HEK293 (cell line): ENCODE data around the gene ADAMTS9.

ENCODE experiments used
- CTCF ChIA-PET: fragments of 350-600 bp; formaldehyde crosslinking; extraction: SDS; loops from one replicate; lab custom pipeline; 2021; ENCODE audit warnings: antibody characterized with exemption; lab: Yijun Ruan, JAX
- POLR2A ChIA-PET: fragments of 300-600 bp; formaldehyde crosslinking; extraction: SDS; loops from one replicate; lab custom pipeline; 2020; ENCODE audit warnings: antibody characterized with exemption, inconsistent platforms; lab: Yijun Ruan, JAX
- H3K27ac ChIP-seq: fragments of 200-500 bp; sonication (Bioruptor generic); 2 replicates; pipeline ENCODE4 v1.5.1; 2014; ENCODE audit warnings: low read depth, low read length, control low read depth, inconsistent platforms; ENCODE audit errors: extremely low read depth
- H3K36me3 ChIP-seq, 2 experiments: fragments of 200-500 bp in 1 of 2; sonication (Bioruptor generic) in 1 of 2; 1 replicate in 1 of 2; 2 replicates in 1 of 2; pipeline ENCODE4 v1.5.1; 2014 to 2017; ENCODE audit warnings: inconsistent platforms in 2 of 2, low read length in 2 of 2; ENCODE audit not compliant: control insufficient read depth in 2 of 2, insufficient read depth in 1 of 2
- H3K4me1 ChIP-seq: fragments of 200-500 bp; sonication (Bioruptor generic); 2 replicates; pipeline ENCODE4 v1.5.1; 2014; ENCODE audit warnings: mild to moderate bottlenecking, low read length, inconsistent platforms; ENCODE audit not compliant: control insufficient read depth, insufficient read depth
- H3K4me3 ChIP-seq: 2 replicates; pipeline ENCODE4 v1.5.1; 2011; ENCODE audit warnings: low read depth, mild to moderate bottlenecking, control low read depth, low read length, moderate library complexity
- H3K9me3 ChIP-seq: fragments of 200-500 bp; sonication (Bioruptor generic); 2 replicates; pipeline ENCODE4 v1.5.1; 2014; ENCODE audit warnings: low read depth, low read length, inconsistent platforms; ENCODE audit not compliant: control insufficient read depth, insufficient read depth
- BCL6B ChIP-seq: fragments of 450-650 bp; formaldehyde crosslinking; IDR thresholded peaks from 2 replicates; pipeline ENCODE4 v1.5.1; 2017; ENCODE audit warnings: missing biosample characterization, missing genetic modification characterization
- ELK4 ChIP-seq: IDR thresholded peaks from 2 replicates; pipeline ENCODE4 v1.6.1; 2011; ENCODE audit warnings: mild to moderate bottlenecking, low read depth, low read length, borderline replicate concordance
- GLI2 ChIP-seq: fragments of 450-650 bp; formaldehyde crosslinking; IDR thresholded peaks from 2 replicates; pipeline ENCODE4; 2017; ENCODE audit warnings: missing biosample characterization, missing genetic modification characterization, low read depth, borderline replicate concordance
- HIC1 ChIP-seq: fragments of 450-650 bp; formaldehyde crosslinking; IDR thresholded peaks from 2 replicates; pipeline ENCODE4 v1.5.1; 2016; ENCODE audit warnings: missing biosample characterization, missing genetic modification characterization
- HOXC10 ChIP-seq: sonication (generic); formaldehyde crosslinking; IDR thresholded peaks from 2 replicates; pipeline ENCODE4 v1.8.1; 2023; ENCODE audit warnings: mild to moderate bottlenecking, missing genetic modification reagents
- PRDM1 ChIP-seq: fragments of 450-650 bp; formaldehyde crosslinking; IDR thresholded peaks from 2 replicates; pipeline ENCODE4; 2016; ENCODE audit warnings: missing biosample characterization, missing genetic modification characterization
- REST ChIP-seq: fragments of 450-650 bp; formaldehyde crosslinking; IDR thresholded peaks from 2 replicates; pipeline ENCODE4 v1.5.1; 2016; ENCODE audit warnings: missing biosample characterization, missing genetic modification characterization
- SCRT2 ChIP-seq: fragments of 450-650 bp; formaldehyde crosslinking; IDR thresholded peaks from 2 replicates; pipeline ENCODE4 v1.5.1; 2016; ENCODE audit warnings: missing biosample characterization, missing genetic modification characterization
- SETDB1 ChIP-seq: IDR thresholded peaks from one replicate; pipeline ENCODE4 v1.6.1; 2017; ENCODE audit warnings: mild to moderate bottlenecking, low read length, moderate library complexity, mixed read lengths; ENCODE audit not compliant: insufficient read length
- ZBTB1 ChIP-seq: fragments of 450-650 bp; formaldehyde crosslinking; IDR thresholded peaks from 2 replicates; pipeline ENCODE4 v1.5.1; 2016; ENCODE audit warnings: missing biosample characterization, missing genetic modification characterization
- ZFP3 ChIP-seq: fragments of 450-650 bp; formaldehyde crosslinking; IDR thresholded peaks from 2 replicates; pipeline ENCODE4 v1.5.1; 2016; ENCODE audit warnings: low read depth, missing biosample characterization, missing genetic modification characterization
- ZNF121 ChIP-seq: fragments of 450-650 bp; formaldehyde crosslinking; IDR thresholded peaks from 2 replicates; pipeline ENCODE4 v1.5.1; 2016; ENCODE audit warnings: missing biosample characterization, missing genetic modification characterization
- ZNF138 ChIP-seq: fragments of 450-650 bp; formaldehyde crosslinking; IDR thresholded peaks from 2 replicates; pipeline ENCODE4 v1.5.1; 2016; ENCODE audit warnings: missing biosample characterization, missing genetic modification characterization, borderline replicate concordance
- ZNF140 ChIP-seq: fragments of 450-650 bp; formaldehyde crosslinking; IDR thresholded peaks from 2 replicates; pipeline ENCODE4 v1.5.1; 2016; ENCODE audit warnings: missing biosample characterization, missing genetic modification characterization
- ZNF157 ChIP-seq: fragments of 450-650 bp; formaldehyde crosslinking; IDR thresholded peaks from 2 replicates; pipeline ENCODE4 v1.5.1; 2016; ENCODE audit warnings: missing biosample characterization, missing genetic modification characterization
- ZNF16 ChIP-seq: fragments of 450-650 bp; formaldehyde crosslinking; IDR thresholded peaks from 2 replicates; pipeline ENCODE4 v1.5.1; 2016; ENCODE audit warnings: low read depth, missing biosample characterization, missing genetic modification characterization
- ZNF341 ChIP-seq: fragments of 450-650 bp; formaldehyde crosslinking; IDR thresholded peaks from 2 replicates; pipeline ENCODE4; 2016; ENCODE audit warnings: low read depth, missing biosample characterization, missing genetic modification characterization
- ZNF426 ChIP-seq: fragments of 450-650 bp; formaldehyde crosslinking; IDR thresholded peaks from 2 replicates; pipeline ENCODE4 v1.5.1; 2017; ENCODE audit warnings: missing biosample characterization, missing genetic modification characterization, mild to moderate bottlenecking, inconsistent platforms, moderate library complexity
- ZNF571 ChIP-seq: fragments of 450-650 bp; formaldehyde crosslinking; IDR thresholded peaks from 2 replicates; pipeline ENCODE4 v1.5.0; 2017; ENCODE audit warnings: missing biosample characterization, missing genetic modification characterization
- ZNF701 ChIP-seq: fragments of 450-650 bp; formaldehyde crosslinking; IDR thresholded peaks from 2 replicates; pipeline ENCODE4 v1.5.1; 2016; ENCODE audit warnings: missing biosample characterization, missing genetic modification characterization
- ZNF747 ChIP-seq: fragments of 450-650 bp; formaldehyde crosslinking; IDR thresholded peaks from 2 replicates; pipeline ENCODE4 v1.5.1; 2016; ENCODE audit warnings: missing biosample characterization, missing genetic modification characterization
- ZNF776 ChIP-seq: fragments of 450-650 bp; formaldehyde crosslinking; IDR thresholded peaks from 2 replicates; pipeline ENCODE4 v1.5.0; 2017; ENCODE audit warnings: missing biosample characterization, missing genetic modification characterization, borderline replicate concordance

ADAMTS9 gene

GRCh38 chr3:64631951-64632350 is 55.8 kb downstream of the ADAMTS9 start:
- Histone ChIP-seq H3K27ac (no peak overlapping the region), H3K4me1 (no peaks in the 10 kb centered on the region), H3K9me3 (no peaks in the 10 kb centered on the region), H3K36me3 (no peaks in the 10 kb centered on the region)
- ChIA-PET POLR2A (no interaction called here), CTCF (no interaction called here)
- TF ChIP-seq REST (tag by site-specific recombination) (no peak), ZNF157 (no peak), HOXC10 (no peak), ZNF138 (no peak), ZNF776 (tag by site-specific recombination) (no peak), ZNF701 (tag by site-specific recombination) (no peak), ZBTB1 (no peak), GLI2 (tag by site-specific recombination) (no peak), ZNF121 (tag by site-specific recombination) (no peak)
- TF ChIP-seq, all 188 proteins: peak for 0
- no peak overlapping the region for H3K4me3 ChIP-seq

- H3K27ac ChIP-seq = no peak overlapping the region
- TF ChIP-seq ZNF140 (tag by site-specific recombination) (no peak), ZNF571 (tag by site-specific recombination) (no peak), ZNF747 (tag by site-specific recombination) (no peak), SCRT2 (tag by site-specific recombination) (peak; percentile 83), HIC1 (tag by site-specific recombination) (no peak), ZNF426 (tag by site-specific recombination) (no peak)
- CTCF ChIA-PET = interaction anchor here (0.6 kb wide), 1 partner anchor 9 kb away, joined by 3 read pairs; no protein-coding TSS in a partner anchor
- no peak overlapping the region for H3K4me3 ChIP-seq
- no peaks in the 10 kb centered on the region for H3K9me3 ChIP-seq
- POLR2A ChIA-PET = no interaction called here
- H3K4me1 ChIP-seq = no peaks in the 10 kb centered on the region
- H3K36me3 ChIP-seq = no peaks in the 10 kb centered on the region
Measured at GRCh38 chr3:64627471-64628321, 60.1 kb downstream of the ADAMTS9 start.

GRCh38 chr3:64627042-64627441 is 60.8 kb downstream of the ADAMTS9 start:
- Histone ChIP-seq H3K36me3 (no peaks in the 10 kb centered on the region), H3K9me3 (no peaks in the 10 kb centered on the region), H3K4me1 (no peaks in the 10 kb centered on the region), H3K4me3 (no peak overlapping the region), H3K27ac (no peak overlapping the region)
- ChIA-PET POLR2A (no interaction called here), CTCF (interaction anchor here (0.5 to 0.6 kb wide), 2 partner anchors 9 kb away, joined by 3 read pairs; no protein-coding TSS in a partner anchor)
- TF ChIP-seq ZNF16 (tag by site-specific recombination) (no peak), ELK4 (no peak), SETDB1 (no peak), ZFP3 (tag by site-specific recombination) (no peak), BCL6B (no peak), PRDM1 (tag by site-specific recombination) (no peak), ZNF341 (tag by site-specific recombination) (no peak)
